Measurements from ENCODE around the gene L1TD1. TPM values are rescaled to one million over a fixed set of nuclear protein-coding genes. Genes with fewer than 3 reads are reported as not detected.
A peak's percentile ranks its signal among the peaks of the same experiment; 100 is the strongest.
"Not testable (repeated sequence)": the region's sequence is repeated elsewhere in the genome, so short reads cannot be mapped to it uniquely, and the experiment has no call there.

Gene L1TD1
- total RNA-seq, 4 donors from 2014 or later: 0.04 TPM; not detected in 3

- no peak overlapping the region for H3K4me3 ChIP-seq (ENCODE audit: low read depth, poor library complexity, severe bottlenecking)
- no peak for DNase-seq (ENCODE audit: low spot score in 2 of 2)
- TF ChIP-seq CTCF (IDR thresholded peaks at IDR 0.05) (no peak), POLR2A (IDR thresholded peaks at IDR 0.05) (no peak)
- intact Hi-C loops (cut with DNase I; ENCODE audit: low total_unique reads): no loop called here
- 85 to 86% methylated on average over 7 of the region's 7 CpGs for WGBS, 2 donors
Observed at GRCh38 chr1:62184336-62184735, 10.3 kb upstream of the L1TD1 start.

GRCh38 chr1:62185233-62185632 is 9.4 kb upstream of the L1TD1 start:
- DNase-seq (ENCODE audit: low spot score in 2 of 2): peak in 1 of 2 donors; percentile 48

GRCh38 chr1:62185677-62186076 is 9.0 kb upstream of the L1TD1 start:
- WGBS, 2 donors: 79% methylated on average over 3 of the region's 3 CpGs
- DNase-seq (ENCODE audit: low spot score in 2 of 2): no peak
- TF ChIP-seq CTCF (IDR thresholded peaks at IDR 0.05): no peak
- no peak for TF ChIP-seq POLR2A (IDR thresholded peaks at IDR 0.05)
- intact Hi-C loops (cut with DNase I; ENCODE audit: low total_unique reads): no loop called here
- H3K4me3 ChIP-seq (ENCODE audit: low read depth, poor library complexity, severe bottlenecking): no peak overlapping the region

More at GRCh38 chr1:62185233-62185632, 9.4 kb upstream of the L1TD1 start:
- WGBS, 2 donors: 89 to 91% methylated on average over 6 of the region's 6 CpGs
- intact Hi-C loops (cut with DNase I; ENCODE audit: low total_unique reads); H3K4me3 ChIP-seq (ENCODE audit: low read depth, poor library complexity, severe bottlenecking): not testable (repeated sequence)

- intact Hi-C loops (cut with DNase I; ENCODE audit: low total_unique reads): no loop called here
- 96% methylated on average over 5 of the region's 5 CpGs for WGBS, 2 donors
- no peak overlapping the region for H3K4me3 ChIP-seq (ENCODE audit: low read depth, poor library complexity, severe bottlenecking)
- DNase-seq (ENCODE audit: low spot score in 2 of 2): peak in 1 of 2 donors; percentile 60
- TF ChIP-seq CTCF (IDR thresholded peaks at IDR 0.05): no peak
- TF ChIP-seq POLR2A (IDR thresholded peaks at IDR 0.05): no peak
Observed at GRCh38 chr1:62187548-62187947, 7.1 kb upstream of the L1TD1 start.

- H3K4me3 ChIP-seq (ENCODE audit: low read depth, poor library complexity, severe bottlenecking): no peak overlapping the region
- intact Hi-C loops (cut with DNase I; ENCODE audit: low total_unique reads): no loop called here
- peak in 1 of 2 donors; percentile 25 for DNase-seq (ENCODE audit: low spot score in 2 of 2)
- WGBS, 2 donors: 98% methylated on average over 8 of the region's 8 CpGs
- TF ChIP-seq CTCF (IDR thresholded peaks at IDR 0.05): no peak
- TF ChIP-seq POLR2A (IDR thresholded peaks at IDR 0.05): no peak
Observed at GRCh38 chr1:62188111-62188510, 6.5 kb upstream of the L1TD1 start.

GRCh38 chr1:62196086-62196690 is 1.5 kb downstream of the L1TD1 start:
- intact Hi-C loops (cut with DNase I; ENCODE audit: low total_unique reads): no loop called here

More at GRCh38 chr1:62196086-62196690, 1.5 kb downstream of the L1TD1 start:
- 86 to 88% methylated on average over 17 of the region's 17 CpGs for WGBS, 2 donors
- H3K4me3 ChIP-seq (ENCODE audit: low read depth, poor library complexity, severe bottlenecking): no peak overlapping the region
- TF ChIP-seq CTCF (IDR thresholded peaks at IDR 0.05): no peak
- TF ChIP-seq POLR2A (IDR thresholded peaks at IDR 0.05): no peak
- DNase-seq (ENCODE audit: low spot score in 2 of 2): no peak

Data from lower leg skin (tissue), 4 donors.